Calu3 (cell line): ENCODE measurements around the gene NKX1-1. TPM values are rescaled to one million over a fixed set of nuclear protein-coding genes. Genes with fewer than 3 reads are reported as not detected.

Experiments used
- BruUV-seq: library from RNA; stranded (reverse); fragments of 400-500 nt; replicated peaks from 2 replicates; lab custom pipeline; 2021; lab: Mats Ljungman, UMichigan
- CTCF ChIA-PET: fragments of 300-600 bp; sonication (Branson Sonifier 250); formaldehyde crosslinking; loops from one replicate; lab custom pipeline; 2022; ENCODE audit warnings: antibody characterized with exemption; lab: Charles Lee
- DNase-seq: peaks from one replicate; pipeline ENCODE4 v3.0.0; 2022
- H3K27ac Mint-ChIP-seq: one replicate; pipeline ENCODE4 v1.8.0; 2022; ENCODE audit warnings: mixed read lengths; ENCODE audit not compliant: unreplicated experiment
- H3K27me3 Mint-ChIP-seq: one replicate; pipeline ENCODE4 v1.8.0; 2022; ENCODE audit warnings: mixed read lengths; ENCODE audit not compliant: unreplicated experiment
- H3K36me3 Mint-ChIP-seq: one replicate; pipeline ENCODE4 v1.8.0; 2022; ENCODE audit warnings: mild to moderate bottlenecking, moderate library complexity, mixed read lengths; ENCODE audit not compliant: insufficient read depth, unreplicated experiment
- H3K4me1 Mint-ChIP-seq: one replicate; pipeline ENCODE4 v1.8.0; 2022; ENCODE audit warnings: mild to moderate bottlenecking, low read depth, mixed read lengths; ENCODE audit not compliant: unreplicated experiment
- H3K4me3 Mint-ChIP-seq: one replicate; pipeline ENCODE4 v1.8.0; 2022; ENCODE audit warnings: mild to moderate bottlenecking, low read depth, moderate library complexity, mixed read lengths; ENCODE audit not compliant: unreplicated experiment
- H3K9me3 Mint-ChIP-seq: one replicate; pipeline ENCODE4 v1.8.0; 2022; ENCODE audit warnings: low read depth, mixed read lengths; ENCODE audit not compliant: unreplicated experiment
- intact Hi-C: fragments of 100-400 bp; cut with micrococcal nuclease; formaldehyde crosslinking; loops from one replicate; pipeline ENCODE4 v1.10.0; 2022; ENCODE audit not compliant: unreplicated experiment
- total RNA-seq: library from RNA; stranded (reverse); gene quantifications from 2 replicates; pipeline ENCODE4 v1.2.3, GENCODE V29; 2022
- TF ChIP-seq, protein P1 (sequence below): fragments of 200-600 bp; IDR thresholded peaks from one replicate; pipeline ENCODE4 v1.8.0; 2022; ENCODE audit warnings: antibody characterized with exemption; ENCODE audit not compliant: unreplicated experiment

Gene NKX1-1
- total RNA-seq, 1 experiment from 2014 or later: not detected

DNA sequence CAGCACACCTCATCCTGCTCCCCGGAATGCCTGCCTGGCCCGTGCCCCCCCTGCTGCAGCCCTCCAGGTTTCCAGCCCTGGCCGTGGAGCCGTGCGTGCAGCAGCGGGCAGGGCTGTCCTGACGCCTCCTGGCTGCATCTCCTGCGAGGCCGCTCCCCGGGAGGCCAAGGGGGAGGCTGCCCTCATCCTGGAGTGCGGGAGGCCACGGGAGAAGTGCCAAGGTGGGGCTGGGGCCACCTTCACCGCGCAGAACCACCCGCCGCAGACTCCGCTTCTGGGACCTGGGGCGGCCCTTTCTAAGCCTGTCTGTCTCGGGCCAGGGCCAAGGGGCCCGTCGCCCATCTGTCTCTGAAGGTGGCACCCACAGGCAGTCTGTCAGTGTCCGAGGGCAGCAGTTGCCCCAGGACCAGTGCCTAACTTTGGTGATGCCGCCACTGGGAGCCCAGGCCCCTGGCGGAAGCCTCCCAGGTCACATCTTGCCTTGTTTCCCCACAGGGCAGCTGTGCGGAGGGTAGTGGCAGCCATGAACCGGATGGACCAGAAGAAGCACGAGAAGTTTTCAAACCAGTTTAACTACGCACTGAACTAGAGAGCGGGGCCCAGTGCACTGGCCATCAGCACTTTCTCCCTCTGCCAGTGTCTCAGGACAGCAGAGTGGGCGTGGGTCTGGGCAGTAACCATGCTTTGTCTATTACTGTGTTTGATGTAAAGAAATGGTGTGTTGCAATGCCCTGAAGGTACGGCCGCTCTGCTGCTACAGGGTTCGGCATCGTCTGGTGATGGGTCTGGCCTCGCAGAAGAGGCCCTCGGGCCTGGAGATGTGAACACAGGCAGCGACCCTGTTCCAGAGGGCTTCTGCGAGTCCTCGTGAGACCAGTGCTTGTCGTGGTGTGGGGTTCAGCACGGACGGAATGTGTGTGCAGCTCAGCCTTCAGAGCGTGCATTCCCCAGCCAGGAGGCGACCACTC is 20.6 kb downstream of the NKX1-1 start:
- TF ChIP-seq, protein P1, sequence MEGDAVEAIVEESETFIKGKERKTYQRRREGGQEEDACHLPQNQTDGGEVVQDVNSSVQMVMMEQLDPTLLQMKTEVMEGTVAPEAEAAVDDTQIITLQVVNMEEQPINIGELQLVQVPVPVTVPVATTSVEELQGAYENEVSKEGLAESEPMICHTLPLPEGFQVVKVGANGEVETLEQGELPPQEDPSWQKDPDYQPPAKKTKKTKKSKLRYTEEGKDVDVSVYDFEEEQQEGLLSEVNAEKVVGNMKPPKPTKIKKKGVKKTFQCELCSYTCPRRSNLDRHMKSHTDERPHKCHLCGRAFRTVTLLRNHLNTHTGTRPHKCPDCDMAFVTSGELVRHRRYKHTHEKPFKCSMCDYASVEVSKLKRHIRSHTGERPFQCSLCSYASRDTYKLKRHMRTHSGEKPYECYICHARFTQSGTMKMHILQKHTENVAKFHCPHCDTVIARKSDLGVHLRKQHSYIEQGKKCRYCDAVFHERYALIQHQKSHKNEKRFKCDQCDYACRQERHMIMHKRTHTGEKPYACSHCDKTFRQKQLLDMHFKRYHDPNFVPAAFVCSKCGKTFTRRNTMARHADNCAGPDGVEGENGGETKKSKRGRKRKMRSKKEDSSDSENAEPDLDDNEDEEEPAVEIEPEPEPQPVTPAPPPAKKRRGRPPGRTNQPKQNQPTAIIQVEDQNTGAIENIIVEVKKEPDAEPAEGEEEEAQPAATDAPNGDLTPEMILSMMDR: no peak
- H3K9me3 Mint-ChIP-seq: peaks cover 7% of the 10 kb centered on the region
- H3K27me3 Mint-ChIP-seq: no peaks in the 10 kb centered on the region
- no peak for DNase-seq
- H3K27ac Mint-ChIP-seq: no peak overlapping the region
- H3K4me3 Mint-ChIP-seq: no peak overlapping the region
- H3K4me1 Mint-ChIP-seq: no peaks in the 10 kb centered on the region
- H3K36me3 Mint-ChIP-seq: peaks cover 7% of the 10 kb centered on the region
- intact Hi-C loops: no loop called here
- BruUV-seq: no TSS peak
- CTCF ChIA-PET: no interaction called here

DNA sequence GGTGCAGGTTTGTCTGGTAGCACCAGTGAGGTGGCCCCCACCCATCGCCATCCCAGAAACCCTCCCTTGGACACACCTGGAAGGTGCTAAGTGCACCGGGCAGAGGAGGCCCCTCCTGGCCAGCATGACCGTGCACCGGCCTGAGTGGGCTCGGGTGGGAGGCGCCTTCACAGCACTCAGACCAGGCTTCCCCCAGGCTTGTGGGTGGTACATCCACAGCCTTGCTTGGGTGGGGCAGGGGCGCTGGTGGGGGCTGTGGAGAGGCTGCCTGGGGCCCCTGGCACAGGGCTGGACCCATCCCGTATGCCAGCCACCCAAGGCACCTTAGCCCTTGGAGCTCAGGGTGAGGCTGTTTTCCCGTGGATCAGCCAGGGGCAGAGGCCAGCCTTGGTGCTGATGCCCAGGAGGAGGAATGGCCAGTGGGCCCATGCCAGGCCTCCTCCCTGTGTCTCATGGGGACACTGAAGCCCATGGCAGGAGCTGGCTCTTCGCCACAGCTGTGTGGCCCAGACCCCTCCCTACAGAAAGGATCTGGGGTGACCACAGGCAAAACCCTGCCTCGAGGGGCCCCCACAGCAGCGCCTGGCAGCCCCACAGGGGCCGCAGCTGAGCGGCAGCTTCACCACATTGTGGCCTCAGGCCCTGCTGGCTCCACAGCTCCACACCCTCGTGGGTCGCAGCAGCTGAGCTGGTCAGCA is 21.4 kb downstream of the NKX1-1 start:
- Mint-ChIP-seq H3K36me3 (peaks cover 7% of the 10 kb centered on the region), H3K9me3 (peaks cover 5% of the 10 kb centered on the region), H3K4me1 (no peaks in the 10 kb centered on the region), H3K27ac (no peak overlapping the region), H3K4me3 (no peak overlapping the region), H3K27me3 (no peaks in the 10 kb centered on the region)
- BruUV-seq: no TSS peak
- CTCF ChIA-PET: no interaction called here
- no peak for DNase-seq
- TF ChIP-seq, protein P1: no peak
- intact Hi-C loops: no loop called here

DNA sequence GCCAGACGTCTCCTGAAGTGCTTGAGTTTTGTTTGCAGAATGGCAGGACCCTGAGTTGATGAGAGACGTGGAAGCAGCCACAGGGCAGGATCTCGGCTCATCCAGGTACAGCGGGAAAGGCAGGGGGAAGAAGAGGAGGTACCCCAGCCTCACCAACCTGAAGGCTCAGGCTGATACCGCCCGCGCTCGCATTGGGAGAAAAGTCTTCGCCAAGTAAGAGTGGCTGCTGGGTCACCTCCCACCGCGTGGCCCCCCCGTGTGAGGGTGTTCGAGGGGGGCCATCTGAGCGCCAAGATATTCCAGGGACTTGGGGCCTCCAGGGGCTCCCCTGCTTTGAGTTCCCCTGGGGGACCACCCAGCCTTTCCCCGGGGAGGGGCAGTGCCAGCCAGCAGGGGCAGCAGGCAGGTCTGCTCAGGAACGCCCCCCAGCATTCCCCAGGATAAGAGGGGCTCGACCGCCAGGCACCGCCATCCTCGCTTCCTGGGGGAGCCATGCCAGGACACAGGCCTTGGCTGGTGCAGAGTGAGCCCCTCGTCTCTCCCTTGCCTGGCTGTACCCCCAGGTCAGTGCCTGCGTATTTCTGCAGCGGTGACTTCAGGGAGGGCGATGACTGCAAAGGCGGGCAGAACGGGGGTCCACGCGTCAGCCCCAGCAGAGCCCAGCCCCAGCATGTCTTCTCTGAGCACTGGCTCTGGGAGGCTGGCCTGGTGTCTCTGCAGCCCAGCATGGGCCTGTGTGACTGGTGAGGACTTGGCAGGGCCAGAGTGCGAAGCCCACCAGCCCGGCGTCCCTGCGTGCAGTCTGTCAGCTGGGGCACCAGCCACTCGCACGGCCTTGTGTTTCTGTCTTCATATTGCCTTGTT is 22.3 kb downstream of the NKX1-1 start:
- DNase-seq: no peak
- H3K4me3 Mint-ChIP-seq: no peak overlapping the region
- intact Hi-C loops: no loop called here
- CTCF ChIA-PET: no interaction called here
- TF ChIP-seq, protein P1: no peak
- no TSS peak for BruUV-seq
- H3K36me3 Mint-ChIP-seq: peaks cover 7% of the 10 kb centered on the region
- H3K27ac Mint-ChIP-seq: no peak overlapping the region
- H3K27me3 Mint-ChIP-seq: no peaks in the 10 kb centered on the region
- H3K4me1 Mint-ChIP-seq: no peaks in the 10 kb centered on the region
- H3K9me3 Mint-ChIP-seq: peaks cover 3% of the 10 kb centered on the region
